ENCODE data around the gene CLK3. TPM values are rescaled to one million over a fixed set of nuclear protein-coding genes. Genes with fewer than 3 reads are reported as not detected.
A peak's percentile ranks its signal among the peaks of the same experiment; 100 is the strongest.

Gene CLK3
- total RNA-seq, 6 experiments from 2014 or later, result 27.8 to 44.1 (median 33.2) TPM

GRCh38 chr15:74573987-74574386, 41.6 kb upstream of the CLK3 start:
- Histone ChIP-seq H3K9me3 (no peaks in the 10 kb centered on the region), H3K4me1 (no peaks in the 10 kb centered on the region), H3K27me3 (no peaks in the 10 kb centered on the region), H3K36me3 (peaks cover 0 to 9% (median 3%) of the 10 kb centered on the region in 4 donors), H3K27ac (no peak overlapping the region), H3K4me3 (no peak overlapping the region)
- intact Hi-C loops (cut with DNase I), result no loop called here
- WGBS (ENCODE audit: insufficient coverage, low coverage, low lambda C conversion rate, missing lambda C conversion rate), result 94% methylated on average over 4 of the region's 4 CpGs
- ATAC-seq (peak in 1 of 4 donors; percentile 27), DNase-seq (no peak)
- TF ChIP-seq POLR2A (IDR thresholded peaks at IDR 0.05) (no peak), CTCF (IDR thresholded peaks at IDR 0.05) (no peak)

- WGBS (ENCODE audit: insufficient coverage, low coverage, low lambda C conversion rate, missing lambda C conversion rate), result 100% methylated on average over 3 of the region's 3 CpGs
- TF ChIP-seq CTCF (IDR thresholded peaks at IDR 0.05), result no peak
- TF ChIP-seq POLR2A (IDR thresholded peaks at IDR 0.05), result no peak
- H3K4me1 ChIP-seq, result no peaks in the 10 kb centered on the region
- no peaks in the 10 kb centered on the region for H3K27me3 ChIP-seq
- no peak overlapping the region for H3K4me3 ChIP-seq
- H3K9me3 ChIP-seq, result no peaks in the 10 kb centered on the region
- no peak for DNase-seq
- no peak for ATAC-seq
- peaks cover 0 to 6% (median under 1%) of the 10 kb centered on the region in 4 donors for H3K36me3 ChIP-seq
- no peak overlapping the region for H3K27ac ChIP-seq
- intact Hi-C loops (cut with DNase I), result no loop called here
These were observed 37.1 kb upstream of the CLK3 start for GRCh38 chr15:74578496-74578994.

GRCh38 chr15:74579001-74579400, 36.6 kb upstream of the CLK3 start:
- Histone ChIP-seq H3K9me3 (no peaks in the 10 kb centered on the region), H3K27ac (no peak overlapping the region), H3K4me1 (no peaks in the 10 kb centered on the region), H3K36me3 (peaks cover 0 to 6% (median 0%) of the 10 kb centered on the region in 4 donors), H3K27me3 (no peaks in the 10 kb centered on the region), H3K4me3 (no peak overlapping the region)
- 82% methylated on average over 2 of the region's 9 CpGs for WGBS (ENCODE audit: insufficient coverage, low coverage, low lambda C conversion rate, missing lambda C conversion rate)
- intact Hi-C loops (cut with DNase I), result no loop called here
- no peak for ATAC-seq
- DNase-seq, result no peak
- no peak for TF ChIP-seq POLR2A (IDR thresholded peaks at IDR 0.05)
- TF ChIP-seq CTCF (IDR thresholded peaks at IDR 0.05), result no peak

- H3K27ac ChIP-seq, result no peak overlapping the region
- no peak for TF ChIP-seq POLR2A (IDR thresholded peaks at IDR 0.05)
- WGBS (ENCODE audit: insufficient coverage, low coverage, low lambda C conversion rate, missing lambda C conversion rate), result 93% methylated on average over 5 of the region's 7 CpGs
- no peaks in the 10 kb centered on the region for H3K27me3 ChIP-seq
- intact Hi-C loops (cut with DNase I), result no loop called here
- no peak for ATAC-seq
- no peaks in the 10 kb centered on the region for H3K4me1 ChIP-seq
- no peak overlapping the region for H3K4me3 ChIP-seq
- no peak for DNase-seq
- H3K36me3 ChIP-seq, result peaks cover 0 to 6% (median 0%) of the 10 kb centered on the region in 4 donors
- H3K9me3 ChIP-seq, result no peaks in the 10 kb centered on the region
These were observed 34.9 kb upstream of the CLK3 start for GRCh38 chr15:74580538-74581350.

- Histone ChIP-seq H3K4me3 (no peak overlapping the region), H3K27ac (no peak overlapping the region), H3K9me3 (no peaks in the 10 kb centered on the region), H3K4me1 (no peaks in the 10 kb centered on the region), H3K27me3 (no peaks in the 10 kb centered on the region), H3K36me3 (no peaks in the 10 kb centered on the region)
- no peak for DNase-seq
- no CpG with 5 or more reads among the region's 2 CpGs for WGBS (ENCODE audit: insufficient coverage, low coverage, low lambda C conversion rate, missing lambda C conversion rate)
- no peak for ATAC-seq
- intact Hi-C loops (cut with DNase I), result no loop called here
- TF ChIP-seq POLR2A (IDR thresholded peaks at IDR 0.05) (no peak), CTCF (IDR thresholded peaks at IDR 0.05) (no peak)
These were observed 31.4 kb upstream of the CLK3 start for GRCh38 chr15:74584204-74584603.
